Prostate gland (tissue), 2 donors: Measurements from ENCODE around the gene RNF223. TPM values are rescaled to one million over a fixed set of nuclear protein-coding genes. Genes with fewer than 3 reads are reported as not detected.

Experiments used
- DNase-seq: peaks from one replicate; pipeline ENCODE4 v3.0.0-alpha.2; 2019; ENCODE audit warnings: low spot score
- H3K27ac ChIP-seq, 2 donors: fragments of 200-600 bp; sonication (generic); 2 replicates each; pipeline ENCODE4 v1.5.1; 2017 to 2019
- H3K27me3 ChIP-seq: fragments of 200-600 bp; sonication (generic); replicated peaks from 2 replicates; pipeline ENCODE4 v1.5.1; 2019; ENCODE audit not compliant: insufficient read depth
- H3K36me3 ChIP-seq, 2 donors: fragments of 200-600 bp; sonication (generic); 1 replicate in 1 of 2; 2 replicates in 1 of 2; pipeline versions ENCODE4 v1.5.1 to v1.8.1; 2017 to 2019
- H3K4me1 ChIP-seq: fragments of 200-600 bp; sonication (generic); replicated peaks from 2 replicates; pipeline ENCODE4 v1.5.1; 2019
- H3K4me3 ChIP-seq, 2 donors: fragments of 200-600 bp; sonication (generic); 2 replicates each; pipeline ENCODE4 v1.5.1; 2017 to 2019
- H3K9me3 ChIP-seq: fragments of 200-600 bp; sonication (generic); 2 replicates; pipeline ENCODE4 v1.5.1; 2017
- CTCF ChIP-seq, 4 experiments: fragments of 200-600 bp in 2 of 4; fragments of 450-650 bp in 2 of 4; sonication (generic) in 2 of 4; IDR thresholded peaks; 1 replicate in 3 of 4; 2 replicates in 1 of 4; pipeline ENCODE4 v1.5.1; 2016 to 2019; ENCODE audit warnings: antibody characterized with exemption in 4 of 4, mild to moderate bottlenecking in 2 of 4, moderate library complexity in 2 of 4
- POLR2A ChIP-seq: fragments of 450-650 bp; IDR thresholded peaks from one replicate; pipeline ENCODE4 v1.6.1; 2016; ENCODE audit warnings: antibody characterized with exemption, mild to moderate bottlenecking
- POLR2AphosphoS5 ChIP-seq: sonication (generic); formaldehyde crosslinking; IDR thresholded peaks from one replicate; pipeline ENCODE4 v1.6.1; 2017; ENCODE audit warnings: antibody characterized with exemption
- WGBS: methylation state at CpG from one replicate; pipeline ENCODE4 v1.1.5; 2018; 5-methylcytosine and 5-hydroxymethylcytosine counted together
- intact Hi-C: fragments of 100-400 bp; cut with DNase I; formaldehyde crosslinking; loops from one replicate; pipeline ENCODE4 v1.14.2; 2022
- total RNA-seq, 2 donors: library from RNA; depleted of rRNA; stranded (reverse); fragments of >200 nt; gene quantifications; one replicate each; pipeline ENCODE4 v1.1.0, GENCODE V29; 2016

Gene RNF223
- total RNA-seq, 2 donors from 2014 or later, result 1.4 to 1.8 TPM

DNA sequence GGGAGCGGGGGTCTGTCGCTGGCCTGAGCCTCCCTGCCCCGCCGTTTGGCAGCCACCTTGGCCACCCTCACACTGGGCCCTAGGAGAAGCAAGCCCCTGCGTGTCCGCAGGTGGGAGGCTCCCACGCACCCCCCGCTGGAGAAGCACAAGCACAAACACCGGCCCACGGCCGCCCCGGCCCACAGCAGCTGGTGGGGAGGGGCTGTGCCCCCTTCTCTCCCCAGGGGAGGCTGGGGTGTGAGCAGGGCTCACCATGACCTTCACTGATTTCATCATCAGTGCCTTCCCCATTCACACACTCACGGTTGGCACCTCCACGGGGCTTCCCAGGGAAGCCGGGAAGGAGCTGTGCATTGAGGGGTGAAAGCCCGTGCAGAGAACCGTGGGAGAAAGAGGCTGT lies 46.3 kb downstream of the RNF223 start:
- no peaks in the 10 kb centered on the region for H3K27me3 ChIP-seq
- WGBS, result 78% methylated on average over 9 of the region's 17 CpGs

DNA sequence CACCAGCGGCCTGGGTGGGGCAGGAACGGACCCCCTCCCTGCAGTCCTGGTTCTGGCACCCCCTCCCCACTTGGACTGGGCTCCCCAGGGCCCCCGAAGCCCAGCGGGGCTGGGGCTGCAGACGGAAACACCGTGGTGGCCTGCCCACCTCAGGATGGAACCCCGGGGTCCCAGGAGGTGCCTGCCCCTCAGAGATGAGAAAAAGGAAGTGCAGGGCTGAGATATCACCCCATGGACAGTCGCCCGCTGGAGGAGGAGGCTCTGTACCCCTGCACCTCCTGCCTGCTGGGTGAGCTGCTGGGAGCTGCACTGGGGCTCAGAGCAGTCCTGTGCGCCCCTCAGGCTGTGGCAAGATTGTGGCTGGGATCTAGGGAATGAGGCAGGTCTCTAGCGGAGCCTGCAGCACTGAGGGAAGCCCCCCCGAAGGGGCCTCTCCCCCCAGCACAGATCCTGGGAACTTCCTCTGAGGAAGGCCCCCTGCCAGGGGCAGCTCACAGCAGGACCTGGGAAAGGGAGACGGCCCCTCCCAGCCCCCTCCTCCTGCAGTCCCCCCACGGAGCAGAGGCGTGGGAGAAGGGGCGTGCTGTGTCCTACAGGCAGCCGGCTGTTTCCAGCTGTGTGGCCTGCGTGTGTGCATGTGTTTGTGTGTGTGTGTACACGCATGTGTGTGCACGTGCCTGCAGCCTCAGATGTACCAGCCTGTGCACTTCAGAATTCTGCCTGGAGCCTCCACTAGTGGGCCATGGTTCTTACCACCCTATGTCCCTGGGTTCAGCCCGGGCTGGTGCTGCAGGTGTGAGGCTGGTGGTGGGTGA lies 47.3 kb downstream of the RNF223 start:
- Histone ChIP-seq H3K36me3 (no peaks in the 10 kb centered on the region), H3K27me3 (no peaks in the 10 kb centered on the region), H3K4me1 (peaks cover 7% of the 10 kb centered on the region), H3K9me3 (no peaks in the 10 kb centered on the region), H3K4me3 (no peak overlapping the region), H3K27ac (no peak overlapping the region)
- no peak for TF ChIP-seq CTCF (IDR thresholded peaks at IDR 0.05)
- TF ChIP-seq POLR2A, result no peak
- no peak for TF ChIP-seq POLR2AphosphoS5
- WGBS, result 66% methylated on average over 21 of the region's 21 CpGs
- DNase-seq, result no peak
- intact Hi-C loops, result no loop called here

More for the DNA sequence above, 46.3 kb downstream of the RNF223 start:
- no peak for TF ChIP-seq POLR2AphosphoS5
- no peak for TF ChIP-seq CTCF (IDR thresholded peaks at IDR 0.05)
- TF ChIP-seq POLR2A, result no peak
- no peaks in the 10 kb centered on the region for H3K36me3 ChIP-seq
- intact Hi-C loops, result no loop called here
- no peak overlapping the region for H3K27ac ChIP-seq
- H3K4me1 ChIP-seq, result peaks cover 7% of the 10 kb centered on the region
- DNase-seq, result no peak
- H3K9me3 ChIP-seq, result no peaks in the 10 kb centered on the region
- no peak overlapping the region for H3K4me3 ChIP-seq

DNA sequence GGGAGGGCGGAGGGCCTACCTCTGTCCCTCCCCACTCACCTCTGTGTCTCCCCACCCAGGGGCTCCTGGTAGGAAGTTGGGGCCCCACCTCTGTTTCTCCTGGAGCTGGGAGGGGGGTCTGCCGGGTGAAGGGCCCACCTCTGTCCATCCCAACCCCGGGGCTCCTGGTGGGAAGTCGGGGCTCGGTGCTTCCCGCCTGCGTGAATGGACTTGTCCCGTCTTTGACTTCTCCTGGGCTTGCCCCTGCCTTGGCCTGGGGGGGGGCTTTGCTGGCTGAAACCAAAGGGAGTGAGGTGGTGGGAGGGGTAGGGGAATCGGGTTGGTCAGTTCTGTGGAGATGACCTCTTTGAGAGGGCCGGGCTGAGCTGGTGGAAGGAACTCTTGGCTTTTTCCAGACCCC lies 48.4 kb downstream of the RNF223 start:
- H3K27me3 ChIP-seq, result no peaks in the 10 kb centered on the region
- peak overlapping the region; percentile 70 to 72 for H3K27ac ChIP-seq
- intact Hi-C loops, result no loop called here
- WGBS, result 50% methylated on average over 10 of the region's 10 CpGs
- DNase-seq, result no peak
- H3K4me3 ChIP-seq, result peak overlapping the region in 1 of 2 donors; percentile 21
- H3K4me1 ChIP-seq, result peaks cover 16% of the 10 kb centered on the region
- TF ChIP-seq POLR2A (no peak), CTCF (IDR thresholded peaks at IDR 0.05) (no peak), POLR2AphosphoS5 (no peak)
- no peaks in the 10 kb centered on the region for H3K36me3 ChIP-seq
- H3K9me3 ChIP-seq, result no peaks in the 10 kb centered on the region

GRCh38 chr1:1024771-1025699 lies 49.1 kb downstream of the RNF223 start:
- TF ChIP-seq POLR2A, result peak; percentile 67
- no peak for TF ChIP-seq CTCF (IDR thresholded peaks at IDR 0.05)
- peak; percentile 74 for TF ChIP-seq POLR2AphosphoS5
- H3K4me1 ChIP-seq, result peaks cover 17% of the 10 kb centered on the region
- H3K36me3 ChIP-seq, result no peaks in the 10 kb centered on the region
- WGBS, result 38% methylated on average over 23 of the region's 31 CpGs
- intact Hi-C loops, result no loop called here
- H3K27me3 ChIP-seq, result no peaks in the 10 kb centered on the region
- H3K27ac ChIP-seq, result peak overlapping the region; percentile 70 to 72
- H3K9me3 ChIP-seq, result no peaks in the 10 kb centered on the region
- peak; percentile 77 for DNase-seq
- H3K4me3 ChIP-seq, result peak overlapping the region; percentile 4 to 21
